DOHH2 (cell line): ENCODE results near the gene TSC22D3.

Source experiments
- EZH2phosphoT487 ChIP-seq: fragments of 200-600 bp; sonication (generic); IDR thresholded peaks from 2 replicates; pipeline ENCODE4 v1.6.1; 2017; ENCODE audit warnings: borderline replicate concordance, mild to moderate bottlenecking, antibody characterized with exemption, low read length, moderate library complexity, mixed read lengths
- TF ChIP-seq, protein P1 (sequence below): fragments of 200-600 bp; sonication (generic); IDR thresholded peaks from one replicate; pipeline ENCODE4 v1.5.1; 2014; ENCODE audit warnings: antibody characterized with exemption, mild to moderate bottlenecking, low read depth, low read length; ENCODE audit not compliant: poor library complexity, severe bottlenecking

DNA sequence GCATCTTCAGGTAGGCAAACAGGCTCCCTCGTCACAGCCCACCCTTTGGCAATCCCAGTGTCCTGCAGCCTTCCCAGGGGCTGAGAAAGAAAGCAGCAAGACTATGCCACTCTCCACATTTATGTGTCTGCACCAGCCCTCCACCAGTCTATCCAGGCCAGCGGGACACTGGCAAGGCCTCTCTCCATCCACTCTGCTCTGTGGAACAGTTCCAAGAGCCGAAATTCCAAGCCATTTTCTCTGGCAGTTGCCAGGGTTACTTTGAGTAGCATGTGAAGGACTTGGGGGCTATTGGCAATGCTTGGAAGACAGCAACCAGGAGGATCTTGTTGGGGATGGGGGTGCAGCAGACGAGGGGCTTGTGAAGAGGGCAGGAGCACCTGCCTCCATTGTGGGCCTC is 52.1 kb downstream of the TSC22D3 start:
- TF ChIP-seq, protein P1, sequence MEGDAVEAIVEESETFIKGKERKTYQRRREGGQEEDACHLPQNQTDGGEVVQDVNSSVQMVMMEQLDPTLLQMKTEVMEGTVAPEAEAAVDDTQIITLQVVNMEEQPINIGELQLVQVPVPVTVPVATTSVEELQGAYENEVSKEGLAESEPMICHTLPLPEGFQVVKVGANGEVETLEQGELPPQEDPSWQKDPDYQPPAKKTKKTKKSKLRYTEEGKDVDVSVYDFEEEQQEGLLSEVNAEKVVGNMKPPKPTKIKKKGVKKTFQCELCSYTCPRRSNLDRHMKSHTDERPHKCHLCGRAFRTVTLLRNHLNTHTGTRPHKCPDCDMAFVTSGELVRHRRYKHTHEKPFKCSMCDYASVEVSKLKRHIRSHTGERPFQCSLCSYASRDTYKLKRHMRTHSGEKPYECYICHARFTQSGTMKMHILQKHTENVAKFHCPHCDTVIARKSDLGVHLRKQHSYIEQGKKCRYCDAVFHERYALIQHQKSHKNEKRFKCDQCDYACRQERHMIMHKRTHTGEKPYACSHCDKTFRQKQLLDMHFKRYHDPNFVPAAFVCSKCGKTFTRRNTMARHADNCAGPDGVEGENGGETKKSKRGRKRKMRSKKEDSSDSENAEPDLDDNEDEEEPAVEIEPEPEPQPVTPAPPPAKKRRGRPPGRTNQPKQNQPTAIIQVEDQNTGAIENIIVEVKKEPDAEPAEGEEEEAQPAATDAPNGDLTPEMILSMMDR: no peak
- TF ChIP-seq EZH2phosphoT487: no peak
